NCI-H1105 treated with DMSO at 0.1 percent for 48 hours (cell line): ENCODE results near the gene CERK.
A peak's percentile ranks its signal among the peaks of the same experiment; 100 is the strongest.

Source experiments
- DNase-seq: peaks from one replicate; lab custom pipeline; 2025; lab: John Stamatoyannopoulos, UW

CERK gene

GRCh38 chr22:46748908-46749675, 11.0 kb upstream of the CERK start:
- no peak for DNase-seq

GRCh38 chr22:46748206-46748907, 10.3 kb upstream of the CERK start:
- no peak for DNase-seq

DNA sequence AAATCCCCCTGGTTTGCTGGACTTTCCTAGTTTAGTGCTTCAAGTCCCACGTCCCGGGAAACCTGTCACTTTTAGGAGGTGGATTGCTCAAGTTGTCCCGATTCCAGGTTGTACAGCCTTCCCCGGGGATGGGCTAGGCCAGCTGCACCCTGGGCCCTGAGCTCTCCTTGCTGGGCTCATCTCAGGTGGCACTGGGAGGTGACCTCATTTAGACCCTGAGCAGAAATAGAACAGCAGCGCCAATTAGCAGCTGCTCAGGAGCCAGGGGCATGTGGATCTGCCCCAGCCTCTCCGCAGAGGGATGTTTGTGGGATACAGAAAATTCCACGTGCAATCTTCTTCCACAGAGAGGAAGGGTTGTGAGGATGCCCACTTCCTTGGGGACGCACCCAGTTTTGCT, 9.6 kb upstream of the CERK start:
- no peak for DNase-seq

GRCh38 chr22:46746620-46747019, 8.6 kb upstream of the CERK start:
- DNase-seq, result no peak

DNA sequence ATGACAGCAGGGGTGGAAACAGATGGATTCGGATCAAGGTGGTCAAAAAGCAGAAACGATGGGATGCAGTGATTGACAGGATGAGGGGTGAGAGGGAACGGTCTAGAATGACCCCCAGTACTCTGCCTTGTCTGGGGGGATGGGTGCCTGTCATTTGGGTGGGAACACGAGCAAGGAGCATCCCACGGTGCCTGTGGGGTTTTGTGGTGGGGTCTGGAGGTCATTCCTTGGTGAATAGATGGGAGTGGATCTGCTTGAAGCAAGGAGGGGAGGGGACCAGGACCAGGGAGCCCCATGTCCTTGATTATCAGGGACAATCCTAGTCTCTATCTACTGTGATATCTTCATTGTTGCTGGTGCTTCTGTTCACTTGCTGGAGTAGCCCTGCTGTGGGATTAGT, 8.1 kb upstream of the CERK start:
- DNase-seq, result no peak

DNA sequence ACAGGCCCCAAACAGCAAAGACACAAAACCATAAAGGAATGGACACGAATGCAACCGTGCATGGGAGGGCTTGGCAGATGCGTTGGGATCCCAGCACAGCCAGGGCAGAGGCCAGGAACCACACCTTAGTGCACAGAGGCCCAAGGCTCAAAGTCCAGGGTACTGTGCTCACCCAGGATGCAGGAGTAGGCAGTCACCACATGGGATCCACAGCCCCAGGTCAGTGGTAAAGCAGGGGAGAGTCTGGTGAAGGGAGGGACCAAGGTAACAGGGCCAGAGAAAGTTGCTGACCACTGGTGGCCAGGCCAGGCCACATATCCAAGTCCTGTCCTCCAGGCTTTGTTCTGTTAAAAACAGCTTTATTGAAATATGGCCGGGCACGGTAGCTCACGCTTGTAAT, 6.5 kb upstream of the CERK start:
- no peak for DNase-seq

- DNase-seq, result no peak
Measured at GRCh38 chr22:46742576-46743221, 4.6 kb upstream of the CERK start.

DNA sequence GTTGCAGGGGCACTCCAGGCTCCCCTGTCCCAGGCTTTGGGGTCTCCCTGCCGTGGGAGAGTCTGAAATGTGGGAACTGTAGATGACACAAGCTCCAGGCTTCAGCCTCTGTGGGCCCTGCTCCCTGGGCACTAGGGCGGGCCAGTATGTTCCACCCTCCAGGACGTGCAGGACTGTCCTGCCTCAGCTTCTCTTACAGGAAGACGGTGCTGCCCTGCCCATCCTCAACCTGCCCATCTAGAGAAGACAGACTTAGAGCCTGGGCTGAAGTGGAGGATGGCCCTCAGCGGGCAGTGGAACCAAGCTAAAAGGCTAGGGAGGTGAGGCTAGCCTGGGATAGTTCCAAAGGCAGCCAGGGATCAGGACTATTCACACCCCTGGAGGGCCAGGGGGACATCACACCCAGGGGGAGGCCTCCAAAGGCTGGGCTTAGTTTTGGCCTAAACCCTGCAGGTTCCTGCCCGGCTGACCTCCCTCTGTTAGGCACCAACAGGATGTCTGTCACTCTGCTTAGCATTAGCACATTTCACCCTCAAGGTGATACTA, 4.0 kb upstream of the CERK start:
- DNase-seq, result no peak

- DNase-seq, result no peak
Measured at GRCh38 chr22:46740910-46741780, 3.1 kb upstream of the CERK start.

GRCh38 chr22:46739094-46739870, 1.2 kb upstream of the CERK start:
- peak; percentile 62 for DNase-seq

DNA sequence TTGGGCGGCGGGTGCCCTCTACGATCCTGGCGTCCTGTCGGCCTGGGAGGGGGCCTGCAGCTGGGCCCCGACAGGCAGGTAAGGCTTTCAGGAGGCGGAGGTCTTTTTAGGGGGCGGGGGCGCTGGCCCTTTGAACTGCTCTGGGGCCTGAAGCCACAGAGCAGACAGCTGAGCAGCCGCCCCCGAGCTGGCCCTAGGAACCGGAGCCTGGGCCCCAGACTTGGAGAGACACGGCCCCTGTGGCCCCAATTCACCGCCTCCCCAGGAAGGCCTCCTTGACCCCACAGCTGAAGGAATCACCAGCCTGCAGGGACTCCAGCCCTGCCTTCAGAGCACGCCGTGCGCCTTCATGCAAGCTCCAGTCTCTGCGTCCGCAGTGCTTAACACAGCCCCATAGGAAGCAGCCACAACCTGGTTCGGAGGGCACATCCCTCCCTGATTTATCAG, 618 bp upstream of the CERK start:
- no peak for DNase-seq

DNA sequence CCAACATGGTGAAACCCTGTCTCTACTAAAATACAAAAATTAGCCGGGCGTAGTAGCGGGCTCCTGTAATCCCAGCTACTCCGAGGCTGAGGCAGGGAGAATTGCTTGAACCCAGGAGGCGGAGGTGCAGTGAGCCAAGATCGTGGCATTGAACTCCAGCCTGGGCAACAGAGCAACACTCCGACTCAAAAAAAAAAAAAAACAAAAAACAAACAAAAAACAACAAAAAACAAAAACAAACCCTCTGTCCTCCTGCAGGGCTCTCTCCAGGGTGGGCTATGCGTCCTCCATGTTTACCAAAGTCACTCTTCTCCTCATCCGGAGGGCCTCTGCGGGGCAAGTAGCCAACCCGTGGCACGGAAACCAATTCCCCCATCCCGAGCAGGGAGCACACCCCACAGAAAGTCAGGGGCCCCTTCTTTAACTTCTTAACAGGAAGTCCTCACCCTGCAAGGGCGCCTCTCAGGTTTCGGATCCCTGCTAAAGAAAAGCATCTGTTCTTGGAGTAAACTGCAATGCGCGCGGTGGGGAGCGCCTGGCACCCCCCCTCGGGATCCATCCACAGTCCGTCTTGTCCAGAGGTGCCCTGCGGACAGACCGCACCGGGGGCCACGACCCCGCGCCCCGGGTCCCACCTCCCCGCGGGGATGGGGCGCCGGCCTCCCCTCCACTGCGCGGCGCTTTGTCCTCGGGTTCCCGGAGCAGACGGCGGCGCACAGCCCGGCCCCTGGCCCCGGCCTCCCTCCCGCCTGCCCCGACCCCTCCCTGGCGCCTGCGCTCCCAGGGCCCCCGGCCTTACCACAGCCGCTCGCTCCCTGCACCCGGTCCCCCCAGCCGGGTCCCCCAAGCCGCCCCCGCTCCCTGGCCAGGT, 712 bp downstream of the CERK start:
- DNase-seq, result no peak

- no peak for DNase-seq
Measured at GRCh38 chr22:46736705-46737104, 1.3 kb downstream of the CERK start.

DNA sequence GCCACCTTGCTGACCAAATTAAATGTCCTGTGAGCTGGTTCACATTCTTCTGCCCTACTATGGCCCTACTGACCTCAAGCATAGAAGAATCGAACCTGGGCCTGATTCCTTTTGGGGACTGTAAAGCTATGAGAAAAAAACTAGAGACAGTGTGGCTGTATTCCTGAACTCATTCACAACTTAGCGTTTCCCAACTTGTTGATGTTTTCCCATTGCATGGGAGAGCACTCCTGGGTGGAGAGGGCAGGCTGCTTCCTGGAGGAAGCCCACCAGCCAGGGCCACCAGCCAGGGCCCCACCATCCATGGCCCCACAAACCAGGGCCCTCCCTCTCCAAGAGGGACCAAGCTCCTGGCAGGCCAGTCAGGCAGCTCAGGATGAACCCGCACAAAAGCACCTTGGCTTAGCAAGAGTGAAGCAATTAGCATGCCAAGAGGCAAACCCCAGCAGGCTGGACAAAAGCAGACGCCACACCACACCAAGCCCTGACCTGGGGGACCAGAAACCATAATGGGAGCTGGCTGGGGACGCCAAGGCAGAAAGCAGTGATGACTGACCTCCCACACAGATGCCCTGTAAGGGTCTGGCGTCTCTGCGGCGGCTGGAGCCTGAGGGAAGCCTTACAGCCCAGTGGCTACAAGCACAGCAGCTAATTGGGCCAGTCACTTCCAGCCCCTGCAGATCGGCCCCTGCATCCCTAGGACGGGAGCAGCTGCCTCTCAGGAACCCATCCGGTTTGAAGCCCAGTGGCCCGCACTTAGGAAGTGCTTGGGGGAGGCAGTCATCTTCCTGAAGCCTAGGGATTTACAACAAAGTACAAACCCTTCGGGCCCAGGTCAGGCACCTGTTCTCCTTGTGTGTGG, 2.1 kb downstream of the CERK start:
- no peak for DNase-seq

- peak; percentile 27 for DNase-seq
Measured at GRCh38 chr22:46734830-46735453, 3.1 kb downstream of the CERK start.

- DNase-seq, result peak; percentile 81
Measured at GRCh38 chr22:46734213-46734722, 3.8 kb downstream of the CERK start.

- DNase-seq, result no peak
Measured at GRCh38 chr22:46732513-46732912, 5.5 kb downstream of the CERK start.

GRCh38 chr22:46732041-46732379, 6.0 kb downstream of the CERK start:
- DNase-seq, result no peak
